Right lobe of liver (tissue), 6 donors: ENCODE measurements around the gene BSND. TPM values are rescaled to one million over a fixed set of nuclear protein-coding genes. Genes with fewer than 3 reads are reported as not detected.

Experiments
- ATAC-seq, 4 donors: fragments of 200-7000 bp; cut with Tn5 transposase; one replicate each; pipeline ENCODE4 v1.9.1; 2020; ENCODE audit warnings: mild to moderate bottlenecking in 4 of 4, moderate library complexity in 4 of 4
- DNase-seq, 3 donors: peaks; one replicate each; pipeline ENCODE4 v3.0.0-alpha.2; 2020
- H3K27ac ChIP-seq, 3 donors: fragments of 200-600 bp; one replicate each; pipeline ENCODE4 v1.8.0; 2022
- H3K27me3 ChIP-seq, 2 donors: fragments of 200-600 bp; one replicate each; pipeline ENCODE4 v1.8.0; 2022
- H3K36me3 ChIP-seq, 4 donors: fragments of 200-600 bp; sonication (generic) in 1 of 4; one replicate each; pipeline versions ENCODE4 v1.5.1 to v1.8.0; 2017 to 2022; ENCODE audit warnings: control low read depth in 1 of 4
- H3K4me1 ChIP-seq, 4 donors: fragments of 200-600 bp; sonication (generic) in 1 of 4; one replicate each; pipeline versions ENCODE4 v1.5.1 to v1.8.0; 2017 to 2022; ENCODE audit warnings: control low read depth in 1 of 4
- H3K4me3 ChIP-seq, 3 donors: fragments of 200-600 bp; one replicate each; pipeline ENCODE4 v1.8.0; 2022
- H3K9me3 ChIP-seq, 4 donors: fragments of 200-600 bp; sonication (generic) in 1 of 4; one replicate each; pipeline versions ENCODE4 v1.5.1 to v1.8.0; 2017 to 2022; ENCODE audit warnings: control low read depth in 1 of 4
- CTCF ChIP-seq, 4 donors: fragments of 200-600 bp in 3 of 4; fragments of 450-650 bp in 1 of 4; IDR thresholded peaks; one replicate each; pipeline versions ENCODE4 v1.5.1 to v1.8.0; 2016 to 2022; ENCODE audit warnings: antibody characterized with exemption in 4 of 4, mild to moderate bottlenecking in 2 of 4
- POLR2A ChIP-seq: fragments of 450-650 bp; IDR thresholded peaks from one replicate; pipeline ENCODE4 v1.6.1; 2017; ENCODE audit warnings: antibody characterized with exemption, mild to moderate bottlenecking
- WGBS: methylation state at CpG from one replicate; pipeline ENCODE4 v1.1.6; 2018; ENCODE audit warnings: low coverage, low lambda C conversion rate; ENCODE audit not compliant: insufficient coverage; ENCODE audit errors: missing lambda C conversion rate; 5-methylcytosine and 5-hydroxymethylcytosine counted together
- intact Hi-C, 2 donors: fragments of 100-400 bp; cut with DNase I; formaldehyde crosslinking; loops; one replicate each; pipeline versions ENCODE4 v1.11.2 to v1.14.1; 2022
- total RNA-seq, 6 experiments: library from RNA; depleted of rRNA in 2 of 6; stranded (reverse); fragments of >200 nt in 2 of 6; fragmentation: NEBNext Ultra II Directional in 3 of 6; extraction: Animal tissue kit (Norgen Biotek cat#: 25700) in 3 of 6; gene quantifications; one replicate each; pipeline versions ENCODE4 v1.1.0 to v1.2.4, GENCODE V29; 2016 to 2023
- donor health status: DM: no; HTN: yes; CAD: no.
- donor health status: DM: no; HTN: no; CAD: no.
- donor health status: DM: no; HTN: no; CAD: no.
- donor health status: DM: no; HTN: yes; CAD: no.
- donor health status: DM: no; HTN: yes; CAD: no.

Gene BSND
- total RNA-seq, 6 experiments from 2014 or later: not detected

GRCh38 chr1:54951810-54952226 is 46.9 kb upstream of the BSND start:
- ATAC-seq (no peak), DNase-seq (no peak)
- H3K4me1 ChIP-seq: peaks cover 0 to 9% (median 0%) of the 10 kb centered on the region in 4 donors
- TF ChIP-seq POLR2A (no peak), CTCF (IDR thresholded peaks at IDR 0.05) (no peak)
- H3K27me3 ChIP-seq: no peaks in the 10 kb centered on the region
- no peaks in the 10 kb centered on the region for H3K36me3 ChIP-seq
- H3K27ac ChIP-seq: no peak overlapping the region
- 80% methylated on average over 4 of the region's 4 CpGs for WGBS
- no peak overlapping the region for H3K4me3 ChIP-seq
- H3K9me3 ChIP-seq: no peaks in the 10 kb centered on the region
- intact Hi-C loops: loop anchor here in 1 of 2 donors (5.0 kb wide), 1 partner anchor 45 kb away; the partner anchor contains the start of gene BSND

- H3K27me3 ChIP-seq: no peaks in the 10 kb centered on the region
- DNase-seq (no peak), ATAC-seq (peak in 1 of 4 donors; percentile 22)
- no peak overlapping the region for H3K27ac ChIP-seq
- H3K36me3 ChIP-seq: no peaks in the 10 kb centered on the region
- no peak overlapping the region for H3K4me3 ChIP-seq
- H3K9me3 ChIP-seq: no peaks in the 10 kb centered on the region
- intact Hi-C loops: loop anchor here in 1 of 2 donors (5.0 kb wide), 1 partner anchor 44 kb away; the partner anchor contains the start of gene BSND
- WGBS: 33% methylated on average over 3 of the region's 4 CpGs
- no peak for TF ChIP-seq CTCF (IDR thresholded peaks at IDR 0.05)
- no peak for TF ChIP-seq POLR2A
- peaks cover 0 to 9% (median 0%) of the 10 kb centered on the region in 4 donors for H3K4me1 ChIP-seq
Observed at GRCh38 chr1:54952950-54953718, 45.6 kb upstream of the BSND start.

- no peak for TF ChIP-seq CTCF (IDR thresholded peaks at IDR 0.05)
- no peak for TF ChIP-seq POLR2A
- Histone ChIP-seq H3K4me1 (peaks cover 0 to 9% (median 0%) of the 10 kb centered on the region in 4 donors), H3K9me3 (no peaks in the 10 kb centered on the region), H3K27me3 (no peaks in the 10 kb centered on the region), H3K27ac (no peak overlapping the region), H3K4me3 (no peak overlapping the region), H3K36me3 (no peaks in the 10 kb centered on the region)
- intact Hi-C loops: loop anchor here in 1 of 2 donors (5.0 kb wide), 1 partner anchor 43 kb away; the partner anchor contains the start of gene BSND
- 51% methylated on average over 2 of the region's 3 CpGs for WGBS
- ATAC-seq (no peak), DNase-seq (no peak)
Observed at GRCh38 chr1:54953846-54954245, 44.9 kb upstream of the BSND start.

- no peak for ATAC-seq
- 42% methylated on average over 1 of the region's 1 CpG for WGBS
- intact Hi-C loops: no loop called here
- Histone ChIP-seq H3K27ac (no peak overlapping the region), H3K36me3 (no peaks in the 10 kb centered on the region), H3K4me1 (peaks cover 0 to 6% (median 0%) of the 10 kb centered on the region in 4 donors), H3K9me3 (no peaks in the 10 kb centered on the region), H3K4me3 (no peak overlapping the region), H3K27me3 (no peaks in the 10 kb centered on the region)
- TF ChIP-seq POLR2A (no peak), CTCF (IDR thresholded peaks at IDR 0.05) (no peak)
- no peak for DNase-seq
Observed at GRCh38 chr1:54955359-54955758, 43.4 kb upstream of the BSND start.
